Myocyte (in vitro differentiated cells): Measurements from ENCODE around the gene OR2A2. TPM values are rescaled to one million over a fixed set of nuclear protein-coding genes. Genes with fewer than 3 reads are reported as not detected.
"Not testable (repeated sequence)": the region's sequence is repeated elsewhere in the genome, so short reads cannot be mapped to it uniquely, and the experiment has no call there.

Experiments
- DNase-seq: peaks from one replicate; pipeline ENCODE4 v3.0.0-alpha.2; 2012; ENCODE audit warnings: low read depth
- polyA plus RNA-seq: library from polyadenylated mRNA; unstranded; fragments of >200 nt; gene quantifications from one replicate; pipeline ENCODE4 v1.2.1, GENCODE V29; 2012; ENCODE audit warnings: missing spikeins
- total RNA-seq: library from RNA; depleted of rRNA; stranded (reverse); fragments of >200 nt; gene quantifications from 2 replicates; pipeline ENCODE4 v1.2.3, GENCODE V29; 2014

OR2A2 gene
- not detected in 2 replicates for total RNA-seq
- not detected for polyA plus RNA-seq

GRCh38 chr7:144109283-144109682, at the start of gene OR2A2:
OR2A2 (plus strand) TSS chr7:144109583; CDS start chr7:144109583, 0 bp downstream.
- DNase-seq: no peak

- no peak for DNase-seq
Observed at GRCh38 chr7:144063710-144064109, 45.7 kb upstream of the OR2A2 start.

- DNase-seq: no peak
Observed at GRCh38 chr7:144069511-144069910, 39.9 kb upstream of the OR2A2 start, which contains the start of gene OR2A25. OR2A25 (plus strand) TSS chr7:144069811; CDS start chr7:144074220, 4,409 bp downstream.

- DNase-seq: no peak
Observed at GRCh38 chr7:144069953-144070352, 39.4 kb upstream of the OR2A2 start.

- no peak for DNase-seq
Observed at GRCh38 chr7:144074374-144074773, 35.0 kb upstream of the OR2A2 start.

GRCh38 chr7:144085978-144086377, 23.4 kb upstream of the OR2A2 start, which contains the start of gene OR2A12:
OR2A12 (plus strand) TSS chr7:144086278; CDS start chr7:144095108, 8,830 bp downstream.
- DNase-seq: no peak

GRCh38 chr7:144086730-144087129, 22.7 kb upstream of the OR2A2 start:
- DNase-seq: no peak

- no peak for DNase-seq
Observed at GRCh38 chr7:144087230-144087629, 22.2 kb upstream of the OR2A2 start.

GRCh38 chr7:144090667-144091066, 18.7 kb upstream of the OR2A2 start:
- no peak for DNase-seq

GRCh38 chr7:144098776-144099175, 10.6 kb upstream of the OR2A2 start:
- DNase-seq: no peak

- DNase-seq: no peak
Observed at GRCh38 chr7:144100607-144101006, 8.8 kb upstream of the OR2A2 start.

GRCh38 chr7:144102041-144102440, 7.3 kb upstream of the OR2A2 start:
- no peak for DNase-seq

GRCh38 chr7:144105211-144105610, 4.2 kb upstream of the OR2A2 start:
- no peak for DNase-seq

GRCh38 chr7:144110272-144110671, 889 bp downstream of the OR2A2 start:
- DNase-seq: no peak

GRCh38 chr7:144113651-144114050, 4.3 kb downstream of the OR2A2 start:
- DNase-seq: no peak

GRCh38 chr7:144118341-144118740, 9.0 kb downstream of the OR2A2 start:
- no peak for DNase-seq

- no peak for DNase-seq
Observed at GRCh38 chr7:144122876-144123275, 13.5 kb downstream of the OR2A2 start, which contains the start of gene OR2A14. OR2A14 (plus strand) TSS chr7:144123176; CDS start chr7:144129113, 5,937 bp downstream.

GRCh38 chr7:144127714-144128334, 18.4 kb downstream of the OR2A2 start:
- DNase-seq: peak; percentile 84

- not testable (repeated sequence) for DNase-seq
Observed at GRCh38 chr7:144129601-144130000, 20.2 kb downstream of the OR2A2 start.

GRCh38 chr7:144130730-144131129, 21.3 kb downstream of the OR2A2 start:
- no peak for DNase-seq

- no peak for DNase-seq
Observed at GRCh38 chr7:144132262-144132661, 22.9 kb downstream of the OR2A2 start.

GRCh38 chr7:144133307-144133706, 23.9 kb downstream of the OR2A2 start:
- DNase-seq: no peak

- DNase-seq: no peak
Observed at GRCh38 chr7:144134116-144134515, 24.7 kb downstream of the OR2A2 start.
